Smooth muscle cell of the brain vasculature (primary cell): ENCODE data around the gene IKZF4.

Experiments used
- DNase-seq: peaks from one replicate; pipeline ENCODE4 v3.0.0-alpha.2; 2012; ENCODE audit warnings: low read depth, low spot score

The IKZF4 gene

DNA sequence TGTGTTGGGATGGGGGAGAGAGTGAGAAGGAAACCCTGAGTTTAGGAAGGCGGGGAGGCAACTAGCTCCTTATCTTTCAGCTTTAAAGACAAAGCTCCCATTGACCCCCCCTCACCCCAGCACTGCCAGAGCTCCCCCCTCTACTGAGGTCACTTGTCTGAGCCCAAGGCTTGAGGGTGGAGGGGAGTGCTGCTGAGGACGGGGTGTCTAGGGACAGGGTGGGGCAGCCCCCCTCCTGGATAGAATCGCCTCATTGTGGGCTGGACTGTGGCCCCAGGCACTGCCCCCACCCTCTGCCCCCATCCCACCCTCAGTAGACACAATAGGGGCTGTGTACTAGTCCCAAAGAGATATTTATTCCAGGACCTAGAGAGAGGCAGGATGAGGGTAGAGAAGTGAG lies 62.1 kb downstream of the IKZF4 start:
- no peak for DNase-seq

DNA sequence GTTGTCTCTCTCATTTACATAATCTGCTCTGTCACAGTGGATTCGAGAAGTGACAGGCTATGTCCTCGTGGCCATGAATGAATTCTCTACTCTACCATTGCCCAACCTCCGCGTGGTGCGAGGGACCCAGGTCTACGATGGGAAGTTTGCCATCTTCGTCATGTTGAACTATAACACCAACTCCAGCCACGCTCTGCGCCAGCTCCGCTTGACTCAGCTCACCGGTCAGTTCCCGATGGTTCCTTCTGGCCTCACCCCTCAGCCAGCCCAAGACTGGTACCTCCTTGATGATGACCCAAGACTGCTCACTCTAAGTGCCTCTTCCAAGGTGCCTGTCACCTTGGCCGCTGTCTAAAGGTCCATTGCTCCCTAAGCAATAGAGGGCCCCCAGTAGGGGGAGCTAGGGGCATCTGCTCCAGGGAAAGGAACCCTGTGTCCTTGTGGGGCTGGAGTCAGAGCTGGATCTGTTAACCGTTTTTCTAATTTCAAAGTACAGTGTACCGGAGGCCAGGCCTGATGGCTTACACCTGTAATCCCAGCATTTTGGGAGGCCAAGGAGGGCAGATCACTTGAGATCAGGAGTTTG lies 64.2 kb downstream of the IKZF4 start:
- DNase-seq: no peak

DNA sequence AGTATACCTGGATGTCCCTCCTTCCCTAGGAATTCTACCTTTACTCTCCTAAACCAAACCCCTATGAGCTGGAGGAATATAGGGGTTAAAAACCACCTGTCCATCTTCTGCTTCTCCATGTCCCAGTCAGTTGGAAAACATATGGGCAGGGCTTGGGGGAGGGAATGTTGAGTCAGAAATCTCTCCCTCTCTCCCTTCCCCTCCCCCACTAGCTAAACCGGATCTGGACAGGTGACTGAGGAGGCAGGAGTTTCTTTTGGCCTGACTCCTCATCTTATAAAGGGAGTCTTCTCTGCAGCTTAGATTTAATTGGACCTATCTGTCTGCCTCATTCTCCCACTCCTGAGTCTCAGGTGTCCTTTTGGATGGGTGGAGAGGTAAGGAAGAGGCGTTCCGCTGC lies 65.3 kb downstream of the IKZF4 start:
- DNase-seq: no peak

DNA sequence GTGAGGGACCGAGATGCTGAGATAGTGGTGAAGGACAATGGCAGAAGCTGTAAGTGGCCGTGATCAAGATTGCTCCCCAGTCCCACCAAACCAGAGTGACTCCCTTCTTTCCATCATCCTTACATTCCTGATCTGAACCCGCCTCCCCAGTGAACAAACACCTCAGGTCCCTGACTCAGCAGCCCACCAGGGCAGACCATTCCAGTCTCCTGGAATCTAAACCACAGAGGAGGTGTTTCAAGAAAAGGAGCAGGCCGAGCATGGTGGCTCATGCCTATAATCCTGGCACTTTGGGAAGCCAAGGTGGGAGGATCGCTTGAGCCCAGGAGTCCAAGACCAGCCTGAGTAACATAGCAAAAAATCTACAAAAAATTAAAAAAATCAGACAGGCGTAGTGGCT lies 65.8 kb downstream of the IKZF4 start:
- no peak for DNase-seq

DNA sequence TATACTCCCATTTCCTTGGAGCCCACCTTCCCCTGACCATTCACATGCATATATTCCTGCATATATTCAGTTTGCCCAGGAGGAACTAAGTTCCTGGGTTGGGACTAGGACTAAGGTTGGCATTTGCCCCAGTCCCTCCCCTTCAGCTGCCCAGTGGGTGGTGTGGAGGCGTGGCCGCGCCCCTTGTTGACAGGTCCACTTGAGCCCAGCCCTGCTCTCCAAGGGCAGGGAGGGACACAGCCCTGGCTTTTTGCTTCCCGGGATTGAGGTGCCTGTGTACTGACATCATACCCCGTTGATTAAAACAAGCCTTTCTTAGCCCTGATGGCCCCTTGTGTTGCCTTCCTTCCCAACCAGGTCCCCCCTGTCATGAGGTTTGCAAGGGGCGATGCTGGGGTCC lies 66.4 kb downstream of the IKZF4 start:
- no peak for DNase-seq
